Stimulated activated CD4-positive, alpha-beta T cell treated with anti-CD3 and anti-CD28 coated beads, Interleukin-12 subunit alpha, Interleukin-12 subunit beta, amount 100 ng/mL, for 48 hours (primary cell): Measurements from ENCODE around the gene PLSCR5.

Experiments used
- DNase-seq, 3 donors: peaks; one replicate each; pipeline ENCODE4 v3.0.0-alpha.2; 2020; ENCODE audit warnings: low read depth in 2 of 3, low spot score in 1 of 3

PLSCR5 gene

GRCh38 chr3:146605106-146605505, at the start of gene PLSCR5:
Gene PLSCR5, minus strand, starts transcription at chr3:146605346. Its CDS starts 134 bp downstream, at chr3:146605212.
- no peak for DNase-seq

- no peak for DNase-seq
These were observed 48.8 kb upstream of the PLSCR5 start for GRCh38 chr3:146653978-146654377.

- DNase-seq, result no peak
These were observed 45.7 kb upstream of the PLSCR5 start for GRCh38 chr3:146650691-146651442.

GRCh38 chr3:146646261-146646660, 41.1 kb upstream of the PLSCR5 start:
- no peak for DNase-seq

- DNase-seq, result peak in 1 of 3 donors; percentile 7
These were observed 36.1 kb upstream of the PLSCR5 start for GRCh38 chr3:146640955-146641867.

GRCh38 chr3:146640361-146640760, 35.2 kb upstream of the PLSCR5 start:
- no peak for DNase-seq

- DNase-seq, result no peak
These were observed 33.6 kb upstream of the PLSCR5 start for GRCh38 chr3:146638718-146639117.

GRCh38 chr3:146637871-146638270, 32.7 kb upstream of the PLSCR5 start:
- DNase-seq, result no peak

- no peak for DNase-seq
These were observed 31.7 kb upstream of the PLSCR5 start for GRCh38 chr3:146636881-146637280.

GRCh38 chr3:146634346-146634745, 29.2 kb upstream of the PLSCR5 start:
- DNase-seq, result no peak

- no peak for DNase-seq
These were observed 23.5 kb upstream of the PLSCR5 start for GRCh38 chr3:146628671-146629070.

- no peak for DNase-seq
These were observed 21.4 kb upstream of the PLSCR5 start for GRCh38 chr3:146626403-146627122.

- no peak for DNase-seq
These were observed 20.1 kb upstream of the PLSCR5 start for GRCh38 chr3:146625186-146625775.

GRCh38 chr3:146621723-146622122, 16.6 kb upstream of the PLSCR5 start:
- DNase-seq, result no peak

GRCh38 chr3:146612015-146612414, 6.9 kb upstream of the PLSCR5 start:
- no peak for DNase-seq

GRCh38 chr3:146611096-146611495, 6.0 kb upstream of the PLSCR5 start:
- DNase-seq, result no peak

- no peak for DNase-seq
These were observed 6.6 kb downstream of the PLSCR5 start for GRCh38 chr3:146598535-146598934.

GRCh38 chr3:146594843-146595482, 10.2 kb downstream of the PLSCR5 start:
- no peak for DNase-seq

GRCh38 chr3:146593776-146594175, 11.4 kb downstream of the PLSCR5 start:
- DNase-seq, result no peak

GRCh38 chr3:146590521-146590920, 14.6 kb downstream of the PLSCR5 start:
- no peak for DNase-seq
